HL-60 (cell line): Measurements from ENCODE around the gene CTTNBP2NL.

Experiments
- CTCF ChIP-seq: IDR thresholded peaks from one replicate; pipeline ENCODE4 v1.5.1; 2011; ENCODE audit warnings: low read length, control low read depth, inconsistent platforms; ENCODE audit not compliant: insufficient read depth
- GABPA ChIP-seq: IDR thresholded peaks from 2 replicates; pipeline ENCODE4 v1.6.1; 2012; ENCODE audit warnings: low read depth
- POLR2AphosphoS5 ChIP-seq: IDR thresholded peaks from 2 replicates; pipeline ENCODE4 v1.6.1; 2012; ENCODE audit warnings: low read depth
- REST ChIP-seq: IDR thresholded peaks from 2 replicates; pipeline ENCODE4 v1.6.1; 2012; ENCODE audit warnings: low read depth; ENCODE audit not compliant: insufficient replicate concordance
- SPI1 ChIP-seq: IDR thresholded peaks from 2 replicates; pipeline ENCODE4 v1.6.1; 2012; ENCODE audit warnings: low read depth, mild to moderate bottlenecking, borderline replicate concordance

- TF ChIP-seq POLR2AphosphoS5 (no peak), CTCF (no peak), REST (no peak), SPI1 (no peak), GABPA (no peak)
Measured at GRCh38 chr1:112402682-112403643, 6.9 kb downstream of the CTTNBP2NL start.
